GM19023 (cell line): ENCODE data around the gene BRMS1L.
"Not testable (repeated sequence)": the region's sequence is repeated elsewhere in the genome, so short reads cannot be mapped to it uniquely, and the experiment has no call there.

Experiments
- ATAC-seq: cut with Tn5 transposase; IDR thresholded peaks from one replicate; pipeline ENCODE4 v1.9.1; 2021; ENCODE audit warnings: mild to moderate bottlenecking, moderate library complexity; ENCODE audit not compliant: unreplicated experiment

The BRMS1L gene

GRCh38 chr14:35821564-35822411 lies 4.3 kb upstream of the BRMS1L start:
- no peak for ATAC-seq

DNA sequence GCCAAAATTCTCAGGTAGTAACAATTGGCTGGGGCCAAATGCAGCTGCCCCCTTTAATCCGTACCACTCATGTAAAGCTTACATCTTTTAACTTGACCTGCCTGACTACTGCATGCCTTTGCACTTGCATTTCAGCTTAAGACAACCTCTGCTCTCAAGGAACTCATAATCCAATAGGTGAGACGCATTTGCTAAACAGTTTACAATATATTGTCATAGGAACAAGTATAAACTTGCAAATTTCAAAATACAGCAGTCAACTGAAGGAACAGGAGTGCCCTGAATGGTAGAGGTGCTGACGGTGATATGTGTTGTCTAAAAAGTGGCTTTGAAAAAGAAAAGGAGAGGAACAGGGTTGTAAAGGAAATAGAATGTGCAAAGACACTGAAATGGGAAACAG lies 3.6 kb upstream of the BRMS1L start:
- no peak for ATAC-seq

GRCh38 chr14:35824446-35825165 lies 1.5 kb upstream of the BRMS1L start:
- not testable (repeated sequence) for ATAC-seq

GRCh38 chr14:35825968-35826217 lies 245 bp upstream of the BRMS1L start:
- ATAC-seq = no peak

DNA sequence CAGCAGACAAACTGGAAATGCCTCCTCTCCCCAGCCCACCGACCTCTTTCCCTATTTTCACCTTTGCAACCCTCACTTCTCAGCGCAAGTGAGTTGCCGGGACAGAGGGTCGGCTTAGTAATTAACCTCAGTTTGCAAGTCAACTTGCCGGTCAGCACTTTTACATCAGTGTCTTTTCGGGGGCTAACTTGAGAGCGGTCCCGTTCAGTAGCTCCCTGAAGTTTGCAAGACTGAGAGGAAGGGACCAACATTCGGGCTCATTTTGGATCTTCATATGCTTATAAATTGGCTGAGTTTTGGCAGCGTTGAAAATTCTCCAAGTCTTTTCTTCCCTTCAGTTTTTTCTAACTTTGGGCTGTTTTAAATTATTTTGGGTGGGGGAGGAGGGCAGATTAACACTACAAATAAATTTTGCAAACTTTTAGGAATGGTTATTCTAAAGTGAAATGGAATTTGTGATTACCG lies 846 bp downstream of the BRMS1L start:
- no peak for ATAC-seq

DNA sequence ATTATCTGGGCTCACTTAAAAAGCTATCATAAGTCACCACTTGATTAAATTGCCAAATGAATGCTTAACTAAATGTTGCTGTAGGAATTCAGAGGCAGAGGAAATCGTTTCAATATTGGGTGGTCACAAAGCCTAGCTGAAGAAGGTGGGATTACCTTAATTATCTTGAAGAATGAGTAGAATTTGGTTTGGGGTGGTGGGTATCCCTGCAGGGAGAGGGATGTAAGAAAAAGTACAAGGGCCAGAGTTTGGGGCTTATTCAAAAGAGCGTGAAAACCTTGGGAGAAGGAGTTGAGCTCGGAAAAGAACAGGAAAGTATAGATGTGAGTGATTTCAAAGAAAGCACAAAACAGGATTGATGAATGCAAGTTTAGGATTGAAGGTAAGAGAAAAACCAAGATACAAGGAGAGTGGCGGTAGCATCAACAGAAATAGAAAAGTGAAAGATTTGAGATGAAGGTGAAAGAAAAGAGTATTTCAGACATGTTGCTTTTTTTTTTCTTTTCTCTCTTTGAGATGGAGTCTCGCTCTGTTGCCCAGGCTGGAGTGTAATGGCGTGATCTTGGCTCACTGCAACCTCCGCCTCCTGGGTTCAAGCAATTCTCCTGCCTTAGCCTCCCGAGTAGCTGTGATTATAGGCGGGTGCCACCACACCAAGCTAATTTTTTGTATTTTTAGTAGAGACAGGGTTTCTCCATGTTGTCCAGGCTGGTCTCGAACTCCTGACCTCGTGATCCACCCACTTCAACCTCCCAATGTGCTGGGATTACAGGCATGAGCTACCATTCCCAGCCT lies 1.7 kb downstream of the BRMS1L start:
- ATAC-seq = no peak

DNA sequence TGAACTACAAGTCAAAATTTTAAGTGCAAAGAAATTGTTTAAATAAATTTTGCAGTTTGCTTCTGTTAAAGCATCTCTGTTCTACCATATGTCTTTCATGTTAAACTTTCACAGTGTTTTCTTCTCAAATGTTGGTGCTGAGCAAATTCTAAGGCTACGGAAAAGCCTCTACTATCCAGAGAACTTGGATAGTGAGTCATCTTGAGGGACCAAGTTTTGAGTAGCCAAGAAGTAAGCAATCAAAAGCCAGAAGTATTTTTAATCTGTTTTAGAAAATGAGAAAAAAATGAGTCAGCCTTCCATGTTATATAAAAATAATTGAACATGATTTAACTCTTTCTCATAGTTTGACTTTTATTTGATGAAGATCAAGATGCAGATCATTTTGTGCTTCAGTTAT lies 3.3 kb downstream of the BRMS1L start:
- no peak for ATAC-seq

DNA sequence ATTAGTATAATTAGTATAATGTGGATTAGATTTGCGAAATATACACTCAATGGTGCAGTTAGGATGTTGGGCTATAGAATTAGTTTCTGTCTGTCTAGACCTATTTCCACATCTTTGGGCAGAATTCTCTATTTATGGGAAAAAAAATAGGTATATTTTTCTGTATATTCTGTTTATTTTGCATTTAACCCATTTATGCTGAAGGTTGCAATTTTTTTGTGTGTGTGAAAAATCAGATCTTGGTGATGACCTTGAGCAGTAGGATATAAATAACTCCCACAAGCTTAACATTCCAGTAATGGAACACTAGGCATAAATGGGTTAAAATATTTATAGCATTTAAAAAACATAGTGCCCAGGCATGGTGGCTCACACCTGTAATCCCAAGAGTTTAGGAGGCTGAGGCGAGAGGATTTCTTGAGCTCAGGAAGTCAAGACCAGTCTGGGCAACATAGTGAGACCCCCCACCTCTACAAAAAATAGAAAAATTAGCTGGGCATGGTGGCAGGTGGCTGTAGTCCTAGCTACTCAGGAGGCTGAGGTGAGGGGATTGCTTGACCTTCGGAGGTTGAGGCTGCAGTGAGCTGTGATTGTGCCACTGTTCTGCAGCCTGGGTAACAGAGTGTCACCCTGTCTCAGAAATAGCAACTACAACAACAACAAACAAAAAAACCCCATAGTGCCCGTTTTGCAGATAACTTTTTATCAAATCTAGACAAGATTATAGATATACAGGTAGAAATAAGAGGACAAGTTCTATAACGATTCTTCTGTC lies 9.3 kb downstream of the BRMS1L start:
- no peak for ATAC-seq

DNA sequence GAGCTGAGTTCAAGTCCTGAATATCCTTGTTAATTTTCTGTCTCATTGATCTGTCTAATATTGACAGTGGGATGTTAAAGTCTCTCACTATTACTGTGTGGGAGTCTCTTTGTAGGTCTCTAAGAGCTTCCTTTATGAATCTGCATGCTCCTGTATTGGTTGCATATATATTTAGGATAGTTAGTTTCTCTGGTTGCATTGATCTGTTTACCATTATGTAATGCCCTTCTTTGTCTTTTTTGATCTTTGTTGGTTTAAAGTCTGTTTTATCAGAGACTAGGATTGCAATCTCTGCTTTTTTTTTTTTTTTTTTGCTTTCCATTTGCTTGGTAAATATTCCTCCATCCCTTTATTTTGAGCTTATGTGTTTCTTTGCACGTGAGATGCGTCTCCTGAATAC lies 15.6 kb downstream of the BRMS1L start:
- not testable (repeated sequence) for ATAC-seq

DNA sequence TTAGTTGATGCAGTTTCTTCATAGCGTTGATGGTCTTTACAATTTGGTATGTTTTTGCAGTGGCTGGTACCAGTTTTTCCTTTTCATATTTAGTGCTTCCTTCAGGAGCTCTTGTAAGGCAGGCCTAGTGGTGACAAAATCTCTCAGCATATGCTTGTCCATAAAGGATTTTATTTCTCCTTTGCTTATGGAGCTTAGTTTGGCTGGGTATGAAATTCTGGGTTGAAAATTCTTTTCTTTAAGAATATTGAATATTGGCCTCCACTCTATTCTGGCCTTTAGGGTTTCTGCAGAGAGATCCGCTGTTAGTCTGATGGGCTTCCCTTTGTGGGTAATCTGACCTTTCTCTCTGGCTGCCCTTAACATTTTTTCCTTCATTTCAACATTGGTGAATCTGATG lies 16.1 kb downstream of the BRMS1L start:
- not testable (repeated sequence) for ATAC-seq

DNA sequence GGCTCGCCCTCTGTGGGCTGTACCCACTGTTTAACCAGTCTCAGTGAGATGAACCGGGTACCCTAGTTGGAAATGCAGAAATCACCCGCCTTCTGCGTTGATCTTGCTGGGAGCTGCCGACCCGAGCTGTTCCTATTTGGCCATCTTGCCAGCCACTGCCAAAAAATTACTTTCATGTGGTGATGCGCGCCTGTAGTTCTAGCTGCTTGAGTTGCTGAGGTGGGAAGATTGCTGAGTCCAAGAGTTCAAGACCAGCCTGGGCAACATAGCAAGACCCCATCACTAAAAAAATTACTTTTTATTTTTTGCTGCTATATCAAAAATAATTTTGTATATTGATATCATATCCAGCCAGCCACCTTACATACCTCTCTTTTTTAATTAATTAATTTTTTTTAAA lies 18.4 kb downstream of the BRMS1L start:
- no peak for ATAC-seq

GRCh38 chr14:35847636-35848035 lies 21.5 kb downstream of the BRMS1L start:
- ATAC-seq = no peak

DNA sequence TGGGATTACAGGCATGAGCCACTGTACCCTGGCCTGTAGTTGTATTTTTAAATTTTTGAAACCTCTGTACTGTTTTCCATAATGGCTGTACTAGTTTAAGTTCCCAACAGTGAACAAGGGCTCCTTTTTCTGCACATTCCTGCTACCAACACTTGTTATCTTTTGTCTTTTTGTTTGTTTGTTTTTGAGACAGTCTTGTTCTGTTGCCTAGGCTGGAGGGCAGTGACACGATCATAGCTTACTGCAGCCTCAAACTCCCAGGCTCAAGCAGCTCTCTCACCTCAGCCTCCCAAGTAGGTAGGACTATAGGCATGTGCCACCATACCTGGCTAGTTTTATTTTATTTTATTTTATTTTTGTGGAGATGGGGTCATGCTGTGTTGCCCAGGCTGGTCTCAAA lies 23.0 kb downstream of the BRMS1L start:
- no peak for ATAC-seq

DNA sequence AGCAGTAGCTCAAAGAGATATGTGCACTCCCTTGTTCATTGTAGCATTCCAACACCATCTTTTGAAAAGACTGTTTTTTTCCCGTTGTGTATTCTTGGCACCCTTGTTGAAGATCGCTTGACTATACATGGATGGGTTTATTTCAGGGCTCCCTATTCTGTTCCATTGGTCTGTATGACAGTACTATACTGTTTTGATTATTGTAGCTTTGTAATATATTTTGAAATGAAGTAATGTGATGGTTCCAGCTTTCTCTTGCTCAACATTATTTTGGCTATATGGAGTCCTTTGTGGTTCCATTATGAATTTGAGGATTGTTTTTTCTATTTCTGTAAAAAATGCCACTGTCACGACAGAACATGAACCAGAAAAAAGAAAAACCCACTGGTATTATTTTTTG lies 25.7 kb downstream of the BRMS1L start:
- ATAC-seq = no peak

GRCh38 chr14:35853225-35853624 lies 27.1 kb downstream of the BRMS1L start:
- ATAC-seq = no peak

- ATAC-seq = no peak
Measured at GRCh38 chr14:35854696-35855270, 28.6 kb downstream of the BRMS1L start.

DNA sequence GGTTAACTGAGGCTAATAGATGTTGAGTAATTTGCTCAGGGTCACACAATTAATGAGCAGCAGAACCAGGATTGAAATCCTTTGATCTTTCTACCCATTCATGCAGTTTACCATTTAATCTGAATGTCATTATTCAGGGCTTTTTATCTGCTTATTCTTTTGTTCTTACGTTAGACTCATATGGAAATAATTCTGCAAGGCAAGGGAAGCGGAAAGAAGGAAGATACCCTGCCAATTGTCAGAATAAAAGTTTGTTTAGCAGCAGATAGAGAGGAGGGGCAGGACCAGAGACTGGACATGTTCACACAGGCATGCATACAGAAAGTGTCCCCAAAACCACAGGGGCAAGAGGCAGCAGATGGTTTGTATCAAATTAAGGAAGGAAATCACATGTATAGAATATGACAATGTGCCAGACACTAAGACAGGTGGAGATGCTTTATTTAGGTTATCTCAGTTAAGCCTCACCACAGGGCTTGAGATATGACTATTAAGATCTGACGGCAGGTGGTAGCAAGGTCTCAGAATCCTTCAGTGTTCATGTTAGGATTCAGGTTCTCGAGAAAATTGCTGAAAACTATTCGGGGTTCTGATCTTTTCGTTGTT lies 29.8 kb downstream of the BRMS1L start:
- ATAC-seq = peak; percentile 96

DNA sequence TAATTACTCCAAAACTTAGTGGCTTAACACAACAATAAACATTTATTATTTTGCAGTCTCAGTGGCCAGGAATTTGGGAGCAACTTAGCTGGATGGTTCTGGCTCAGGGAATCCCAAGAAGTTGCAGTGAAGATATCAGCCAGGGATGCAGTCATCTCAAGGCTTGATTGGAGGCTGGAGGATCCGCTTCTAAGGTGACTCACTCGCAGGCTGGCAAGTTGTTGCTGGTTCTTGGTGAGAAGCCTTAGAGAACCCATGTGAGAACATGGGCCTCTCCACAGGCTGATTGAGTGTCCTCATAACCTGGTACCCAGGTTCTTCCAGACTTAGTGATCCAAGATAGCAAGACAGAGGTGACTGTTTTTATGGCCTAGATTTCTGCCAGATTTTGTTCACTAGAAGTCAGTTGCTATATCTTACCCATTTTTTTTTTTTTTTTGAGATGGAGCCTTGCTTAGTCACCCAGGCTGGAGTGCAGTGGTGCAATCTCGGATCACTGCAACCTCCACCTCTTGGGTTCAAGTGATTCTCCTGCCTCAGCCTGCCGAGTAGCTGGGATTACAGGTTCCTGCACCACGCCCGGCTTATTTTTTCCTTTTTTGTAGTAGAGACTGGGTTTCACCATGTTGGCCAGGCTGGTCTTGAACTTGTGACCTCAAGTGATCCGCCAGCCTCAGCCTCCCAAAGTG lies 32.5 kb downstream of the BRMS1L start:
- no peak for ATAC-seq

DNA sequence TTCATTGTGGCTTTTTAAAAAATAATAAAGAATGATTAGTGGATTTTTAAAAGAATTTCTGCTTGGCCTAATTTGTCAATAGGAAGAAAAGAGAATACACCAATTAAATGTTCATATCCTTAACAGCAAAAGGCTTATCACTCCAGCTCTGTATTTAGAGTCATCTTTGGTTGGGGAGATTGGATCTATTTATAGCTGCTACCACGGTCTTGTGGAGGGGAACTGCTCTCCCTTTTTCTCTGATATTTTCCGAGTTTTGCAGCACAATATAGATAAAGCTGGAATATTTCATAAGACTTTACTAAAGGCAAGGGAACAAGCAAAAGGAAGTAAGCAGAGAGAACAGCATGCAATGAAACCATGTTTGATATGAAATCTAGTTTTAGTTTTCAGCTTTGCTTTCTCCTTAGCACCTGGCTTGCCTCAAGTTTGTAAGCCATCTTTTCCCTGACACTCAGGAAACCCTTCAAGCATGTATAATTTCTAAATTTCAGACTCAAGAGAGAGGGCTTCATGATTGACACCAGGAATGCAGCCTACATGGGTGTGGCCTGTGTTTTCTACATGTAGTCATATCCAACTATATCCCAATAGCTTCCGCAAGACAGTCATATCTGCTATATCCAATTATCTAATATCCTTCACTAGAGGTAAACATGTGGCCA lies 35.2 kb downstream of the BRMS1L start:
- peak; percentile 76 for ATAC-seq
